Measurements from ENCODE around the gene ACTG1.

ACTG1 gene

GRCh38 chr17:81484195-81484979 lies 28.2 kb downstream of the ACTG1 start:
- Mint-ChIP-seq H3K27me3 (ENCODE audit: low read depth) (peaks cover 2% of the 10 kb centered on the region), H3K9me3 (no peaks in the 10 kb centered on the region), H3K4me3 (peak overlapping the region in 2 of 3 experiments; percentile 35 to 49), H3K27ac (no peak overlapping the region), H3K4me1 (peaks cover 34% of the 10 kb centered on the region), H3K36me3 (ENCODE audit: low read depth) (no peaks in the 10 kb centered on the region)
- peak; percentile 98 to 99 (median 99) for TF ChIP-seq CTCF (IDR thresholded peaks at IDR 0.05; ENCODE audit: unreplicated experiment in 3 of 3)

- H3K9me3 Mint-ChIP-seq = no peaks in the 10 kb centered on the region
- TF ChIP-seq CTCF (IDR thresholded peaks at IDR 0.05; ENCODE audit: unreplicated experiment in 3 of 3) = no peak
Observed at GRCh38 chr17:81483862-81484194, 28.8 kb downstream of the ACTG1 start.

DNA sequence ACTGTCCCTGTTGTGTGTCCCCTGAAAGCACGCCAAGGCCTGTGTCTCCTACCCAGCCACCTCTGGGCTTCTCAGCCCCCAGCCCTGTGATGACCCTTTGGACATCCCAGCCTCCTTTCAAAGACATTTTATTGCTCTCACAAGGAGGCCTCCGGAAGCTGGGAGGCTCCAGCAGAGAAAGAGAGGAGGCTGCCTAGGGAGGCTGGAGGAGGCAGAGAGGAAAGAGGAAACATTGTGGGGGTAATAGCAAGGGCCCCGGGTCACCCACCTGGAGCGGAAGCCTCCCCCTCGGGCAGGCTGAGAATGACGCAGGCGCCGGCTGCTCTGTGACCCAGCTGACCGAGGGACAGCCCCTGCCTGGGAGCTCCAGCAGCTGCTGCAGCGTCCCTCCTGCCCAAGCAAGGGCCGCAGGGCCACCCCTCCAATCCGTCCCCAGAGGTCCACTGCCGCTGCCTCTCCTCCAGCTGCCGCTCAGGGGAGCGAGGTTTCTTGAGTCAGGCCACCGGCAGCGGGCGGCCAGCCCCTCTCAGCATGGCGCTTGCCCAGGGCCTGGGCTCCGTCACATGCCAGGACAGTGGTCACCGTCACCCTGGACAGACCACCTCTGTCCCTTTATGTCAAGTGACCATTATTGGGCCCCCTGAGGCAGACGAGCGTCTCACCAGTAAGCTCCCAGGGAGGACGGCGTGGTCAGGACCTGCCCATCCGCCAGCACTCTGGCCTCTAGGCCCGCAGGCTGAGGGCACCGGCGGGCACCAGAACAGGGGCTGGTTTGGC lies 29.3 kb downstream of the ACTG1 start:
- Mint-ChIP-seq H3K36me3 (ENCODE audit: low read depth) (no peaks in the 10 kb centered on the region), H3K9me3 (no peaks in the 10 kb centered on the region), H3K27me3 (ENCODE audit: low read depth) (peaks cover 5% of the 10 kb centered on the region), H3K4me3 (peak overlapping the region; percentile 71 to 77 (median 75)), H3K4me1 (peaks cover 36% of the 10 kb centered on the region), H3K27ac (peak overlapping the region; percentile 63 to 80 (median 71))
- TF ChIP-seq CTCF (IDR thresholded peaks at IDR 0.05; ENCODE audit: unreplicated experiment in 3 of 3) = no peak

More at GRCh38 chr17:81483862-81484194, 28.8 kb downstream of the ACTG1 start:
- H3K4me3 Mint-ChIP-seq = peak overlapping the region in 2 of 3 experiments; percentile 75 to 77
- H3K36me3 Mint-ChIP-seq (ENCODE audit: low read depth) = no peaks in the 10 kb centered on the region
- H3K27me3 Mint-ChIP-seq (ENCODE audit: low read depth) = peaks cover 5% of the 10 kb centered on the region
- H3K4me1 Mint-ChIP-seq = peaks cover 36% of the 10 kb centered on the region
- no peak overlapping the region for H3K27ac Mint-ChIP-seq

DNA sequence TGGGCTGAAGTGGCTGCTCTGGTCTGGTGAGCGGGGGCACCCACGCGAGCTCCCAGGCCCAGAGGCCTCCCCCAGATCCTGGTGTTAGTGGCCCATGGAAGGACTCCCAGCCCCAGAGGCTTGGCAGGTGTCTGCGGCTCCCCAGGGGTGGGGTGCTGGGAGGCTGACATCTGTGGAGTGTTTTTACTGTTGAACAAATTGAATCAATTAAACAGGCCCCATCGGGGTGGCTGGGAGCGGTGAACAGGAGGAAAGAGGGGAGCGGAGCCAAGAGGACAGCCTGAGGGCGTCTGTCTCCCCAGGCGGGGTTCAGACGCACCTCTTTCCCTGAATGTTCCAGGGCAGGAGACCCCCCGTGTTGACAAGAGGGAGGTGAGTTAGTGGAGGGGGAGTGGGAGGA lies 29.9 kb downstream of the ACTG1 start:
- no peak for TF ChIP-seq CTCF (IDR thresholded peaks at IDR 0.05; ENCODE audit: unreplicated experiment in 3 of 3)
- H3K9me3 Mint-ChIP-seq = no peaks in the 10 kb centered on the region
- peaks cover 10% of the 10 kb centered on the region for H3K27me3 Mint-ChIP-seq (ENCODE audit: low read depth)
- peak overlapping the region; percentile 71 to 77 (median 75) for H3K4me3 Mint-ChIP-seq
- H3K27ac Mint-ChIP-seq = peak overlapping the region; percentile 63 to 80 (median 71)
- H3K4me1 Mint-ChIP-seq = peaks cover 41% of the 10 kb centered on the region
- no peaks in the 10 kb centered on the region for H3K36me3 Mint-ChIP-seq (ENCODE audit: low read depth)

DNA sequence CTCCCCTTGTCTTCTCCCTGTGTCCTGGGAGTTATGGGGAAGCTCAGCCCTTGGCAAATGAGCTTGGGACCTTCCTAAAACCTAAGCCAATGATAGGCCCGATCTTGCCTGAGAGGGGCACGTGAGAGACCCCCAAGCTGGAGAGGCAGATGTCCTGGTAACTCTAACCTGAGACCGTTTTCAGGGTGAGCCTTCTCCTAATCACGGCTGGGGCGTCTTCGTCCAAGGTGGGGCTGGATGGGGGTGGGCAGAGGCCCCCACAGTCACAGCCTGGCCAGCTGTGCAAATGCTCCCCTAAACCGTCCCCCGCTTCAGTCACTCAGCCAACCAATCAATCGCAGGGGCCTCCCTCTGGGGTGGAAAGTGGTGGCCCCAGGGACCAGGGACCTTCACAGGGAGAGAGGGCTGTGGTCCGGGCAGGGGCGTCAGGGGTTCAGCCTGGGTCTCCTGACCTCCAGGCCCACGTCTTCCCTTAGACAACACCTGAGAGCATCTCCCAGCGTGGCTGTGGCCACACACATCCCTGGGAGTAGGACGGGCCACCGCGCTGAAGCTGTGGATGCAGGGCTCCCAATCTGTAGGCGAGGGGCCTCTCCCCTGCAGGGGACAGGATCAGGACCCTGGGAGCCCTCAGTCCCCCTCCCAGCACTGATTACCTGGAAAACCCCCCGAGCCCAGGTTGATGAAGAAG lies 30.6 kb downstream of the ACTG1 start:
- peaks cover 10% of the 10 kb centered on the region for H3K27me3 Mint-ChIP-seq (ENCODE audit: low read depth)
- H3K9me3 Mint-ChIP-seq = no peaks in the 10 kb centered on the region
- peak overlapping the region; percentile 77 to 84 (median 81) for H3K4me3 Mint-ChIP-seq
- H3K4me1 Mint-ChIP-seq = peaks cover 41% of the 10 kb centered on the region
- H3K36me3 Mint-ChIP-seq (ENCODE audit: low read depth) = no peaks in the 10 kb centered on the region
- no peak for TF ChIP-seq CTCF (IDR thresholded peaks at IDR 0.05; ENCODE audit: unreplicated experiment in 3 of 3)
- peak overlapping the region in 2 of 3 experiments; percentile 52 to 59 for H3K27ac Mint-ChIP-seq
